Ecto neural progenitor cell (in vitro differentiated cells): ENCODE data around the gene FGD6.

Source experiments
- DNase-seq: peaks from one replicate; pipeline ENCODE4 v3.0.0-alpha.2; 2018; ENCODE audit warnings: low spot score

Gene FGD6

DNA sequence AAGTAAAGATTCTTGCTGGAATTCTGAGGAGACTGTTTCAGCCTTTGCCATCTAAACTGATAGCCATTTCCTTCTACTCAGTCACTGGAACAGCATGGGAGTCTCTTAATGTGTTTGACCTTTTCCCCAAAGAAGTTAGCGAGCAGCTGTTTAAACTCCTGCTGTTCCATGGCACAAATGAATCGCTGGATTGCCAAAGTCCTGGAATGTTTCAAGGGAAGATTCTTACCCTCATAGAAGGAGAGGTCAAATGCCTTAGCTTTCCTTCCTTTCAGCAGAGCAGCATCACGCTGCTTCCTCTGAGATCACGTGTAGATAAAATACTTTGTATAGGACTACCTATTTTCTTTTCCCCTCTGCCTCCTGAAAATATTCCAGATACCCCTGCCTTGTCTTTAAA, 133.3 kb downstream of the FGD6 start:
- peak; percentile 69 for DNase-seq

DNA sequence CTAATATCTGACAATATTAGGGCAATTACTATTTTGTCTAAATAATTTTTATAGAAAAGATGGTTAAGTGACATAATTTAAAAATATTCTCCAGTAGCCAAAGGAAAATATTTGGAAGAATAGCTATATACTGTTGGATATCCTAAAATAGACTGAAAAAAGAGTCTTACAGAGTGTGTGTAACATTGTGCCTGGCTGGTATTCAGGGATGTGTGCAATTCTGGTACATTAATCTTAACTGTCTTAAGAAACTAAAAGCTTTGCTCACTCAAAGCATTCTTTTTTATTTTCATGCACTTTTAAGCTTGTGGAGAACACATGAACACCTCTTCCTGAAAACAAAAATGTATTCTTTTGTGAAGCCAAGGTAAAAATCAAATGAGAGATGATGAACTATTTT, 133.8 kb downstream of the FGD6 start:
- no peak for DNase-seq

DNA sequence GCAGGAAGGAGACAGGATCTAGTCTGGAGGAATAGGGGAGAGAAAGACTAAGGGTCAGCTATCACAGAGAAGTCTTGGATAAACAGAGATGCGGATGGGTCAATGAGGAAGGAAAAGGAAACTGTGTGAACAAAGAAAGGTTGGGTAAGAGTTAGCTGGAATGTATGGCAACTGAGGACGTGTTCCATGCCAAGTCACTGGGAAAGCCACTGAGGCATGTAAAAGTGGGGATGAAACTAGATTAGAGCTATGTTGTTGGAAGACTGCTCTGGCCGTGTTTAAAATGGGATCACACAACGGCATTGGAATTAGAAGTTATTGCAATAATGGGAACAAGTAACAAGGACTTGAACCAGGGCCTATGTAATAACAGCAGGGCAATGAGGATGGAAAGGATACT, 139.9 kb downstream of the FGD6 start:
- DNase-seq: no peak

DNA sequence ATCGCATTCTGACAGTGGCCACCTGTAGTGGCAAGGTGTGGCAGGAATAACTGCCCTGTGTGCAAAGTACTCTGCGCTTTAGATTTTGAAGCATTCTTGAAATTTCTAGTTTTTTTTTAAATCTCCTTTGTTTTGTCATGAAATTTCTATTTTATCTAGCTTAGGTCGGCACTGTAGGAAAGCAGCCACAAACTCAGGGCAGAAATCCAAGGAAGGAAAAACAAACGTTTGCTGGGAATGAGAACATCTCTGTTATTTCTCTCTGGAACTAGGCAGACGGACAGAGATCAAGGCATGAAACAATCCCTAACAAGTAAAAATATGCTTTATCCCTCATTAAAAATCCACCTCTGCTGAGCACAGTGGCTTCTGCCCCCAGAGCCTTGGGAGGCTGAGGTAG, 142.5 kb downstream of the FGD6 start:
- no peak for DNase-seq

DNA sequence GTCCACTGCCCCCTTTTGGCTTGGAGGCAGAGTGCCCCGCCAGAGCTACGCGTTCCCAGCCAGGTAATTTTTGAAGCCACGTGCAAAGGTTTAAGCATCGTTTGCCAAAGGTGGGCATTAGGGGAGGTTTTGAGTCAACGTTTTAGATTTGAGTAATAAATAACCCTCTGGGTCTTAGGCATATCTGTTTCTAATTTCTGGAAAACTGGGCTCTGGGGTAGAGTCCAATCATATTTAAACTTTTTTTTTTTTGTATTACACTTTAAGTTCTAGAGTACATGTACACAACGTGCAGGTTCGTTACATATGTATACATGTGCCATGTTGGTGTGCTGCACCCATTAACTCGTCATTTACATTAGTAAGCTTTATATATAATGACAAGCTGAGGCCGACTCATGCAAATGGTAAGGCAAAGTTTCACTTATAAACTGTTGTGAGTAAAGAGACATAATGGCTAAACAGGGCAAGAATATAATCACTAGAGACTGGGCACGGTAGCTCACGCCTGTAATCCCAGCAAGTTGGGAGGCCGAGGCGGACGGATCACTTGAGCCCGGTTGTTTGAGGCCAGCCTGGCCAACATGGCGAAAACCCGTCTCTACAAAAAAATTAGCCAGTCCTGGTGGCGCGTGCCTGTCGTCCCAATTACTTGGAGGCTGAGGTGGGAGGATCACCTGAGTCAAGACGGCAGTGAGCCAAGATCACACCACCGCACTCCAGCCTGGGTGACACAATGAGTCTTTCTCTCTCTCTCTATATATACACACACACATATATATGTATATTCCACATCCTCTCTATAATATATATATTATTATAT, 143.4 kb downstream of the FGD6 start:
- DNase-seq: no peak

DNA sequence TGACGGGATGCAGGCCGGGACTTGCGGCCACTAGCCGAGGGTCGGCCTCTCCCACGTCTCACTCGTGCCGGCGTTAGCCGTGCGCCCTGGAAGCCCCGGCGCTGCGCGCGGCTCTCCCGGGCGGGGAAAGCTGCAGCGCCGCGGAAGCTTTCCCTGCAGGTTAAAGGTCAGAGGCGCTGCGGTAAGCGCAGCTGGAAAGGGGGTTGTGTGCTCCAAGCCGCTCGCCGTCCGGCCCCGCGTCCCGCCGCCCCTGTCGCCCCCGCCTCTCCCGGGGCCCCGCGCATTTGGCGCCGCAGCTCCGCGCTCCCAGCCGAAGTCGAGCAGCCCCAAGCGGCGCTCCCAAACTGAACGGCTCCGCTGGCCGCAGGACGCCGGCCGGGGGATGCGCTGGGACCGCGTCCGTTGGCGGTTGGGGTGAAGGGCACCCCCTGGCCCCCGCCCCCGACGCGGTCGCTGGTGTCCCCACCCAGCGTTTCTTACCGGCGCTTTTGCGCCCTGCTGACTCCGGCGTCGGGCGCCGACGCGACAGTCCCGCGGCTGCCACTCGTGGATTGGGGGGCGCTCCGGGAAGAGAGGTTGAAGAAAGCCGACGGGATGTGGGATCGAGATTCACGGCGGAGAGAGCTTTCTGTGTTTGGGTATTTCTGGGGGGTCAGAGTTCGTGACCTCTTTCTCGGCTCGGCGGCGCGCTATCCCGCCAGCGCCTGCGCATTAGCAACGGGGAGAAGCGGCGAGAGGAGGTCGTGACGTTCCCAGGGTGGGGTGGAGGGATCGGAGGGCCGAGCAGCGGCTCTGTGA, 144.2 kb downstream of the FGD6 start, which contains the start of gene NR2C1:
NR2C1 (minus strand) TSS at position 719 of the 798 bp plus-strand sequence. CDS start 6,234 bp downstream, outside the sequence.
- DNase-seq: peak; percentile 98

DNA sequence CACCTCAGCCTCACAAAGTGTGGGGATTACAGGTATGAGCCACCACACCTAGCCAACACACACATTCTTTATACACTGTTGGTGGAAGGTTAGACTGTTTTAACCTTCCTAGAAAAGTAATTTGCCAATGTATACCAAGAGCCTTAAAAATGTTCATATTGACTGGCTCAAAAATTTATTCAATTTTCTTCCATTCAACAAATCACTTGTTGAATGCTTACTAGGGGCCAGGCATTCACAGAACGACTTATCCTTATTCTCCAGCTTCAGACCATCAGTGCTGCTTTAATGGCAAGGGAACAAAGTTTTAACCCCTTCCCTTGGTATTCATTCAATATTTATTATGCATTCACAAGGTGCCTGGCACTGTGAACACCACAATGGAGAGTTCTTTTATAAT, 146.9 kb downstream of the FGD6 start:
- no peak for DNase-seq

DNA sequence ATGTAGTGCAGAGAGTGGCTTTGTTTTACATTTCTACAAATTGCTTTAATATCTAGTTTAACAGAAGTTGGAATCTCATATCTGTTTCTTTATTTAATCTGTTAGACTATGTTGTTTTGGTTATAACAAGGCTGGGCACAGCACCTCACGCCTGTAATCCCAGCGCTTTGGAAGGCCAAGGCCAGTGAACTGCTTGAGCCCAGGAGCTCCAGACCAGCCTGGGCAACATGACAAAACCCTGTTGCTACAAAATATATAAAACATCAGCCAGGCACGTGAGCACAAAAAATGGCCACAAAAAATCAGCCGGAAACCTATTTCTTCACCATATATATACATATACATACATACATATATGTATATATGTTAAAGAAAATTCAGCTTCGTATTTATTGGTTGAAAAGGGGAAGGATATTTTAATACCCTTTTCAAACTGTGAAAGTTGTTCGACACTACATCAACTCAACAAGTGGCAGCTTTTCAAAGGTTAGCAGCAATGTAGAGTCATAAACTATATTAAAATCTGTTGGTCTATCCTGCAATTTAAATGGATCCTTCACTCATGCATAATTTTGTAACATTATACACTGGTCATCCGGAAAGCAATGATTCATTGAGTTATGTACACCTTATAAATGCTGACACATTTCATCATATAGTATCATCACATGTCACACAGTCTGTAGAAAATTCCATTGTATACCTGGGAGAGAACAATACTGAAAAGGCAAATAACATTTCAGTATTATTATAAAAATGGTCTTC, 151.0 kb downstream of the FGD6 start:
- no peak for DNase-seq

DNA sequence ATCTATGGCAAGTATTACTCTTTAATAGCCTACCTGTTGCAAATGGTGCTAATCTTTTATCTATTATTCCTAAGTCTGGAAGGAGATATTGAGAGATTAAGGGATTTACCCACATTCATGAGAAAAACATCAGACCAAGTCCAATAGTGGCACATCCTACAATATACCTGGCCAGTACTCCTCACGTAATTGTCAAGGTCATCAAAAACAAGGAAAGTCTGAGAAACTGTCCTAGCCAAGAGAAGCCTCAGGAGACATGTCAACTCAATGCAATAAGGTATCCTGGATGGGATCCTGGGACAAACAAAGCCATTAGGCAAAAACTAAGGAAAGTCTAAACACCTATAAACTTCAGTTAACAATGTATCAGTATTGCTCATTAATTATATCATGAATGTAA, 156.3 kb downstream of the FGD6 start:
- no peak for DNase-seq

DNA sequence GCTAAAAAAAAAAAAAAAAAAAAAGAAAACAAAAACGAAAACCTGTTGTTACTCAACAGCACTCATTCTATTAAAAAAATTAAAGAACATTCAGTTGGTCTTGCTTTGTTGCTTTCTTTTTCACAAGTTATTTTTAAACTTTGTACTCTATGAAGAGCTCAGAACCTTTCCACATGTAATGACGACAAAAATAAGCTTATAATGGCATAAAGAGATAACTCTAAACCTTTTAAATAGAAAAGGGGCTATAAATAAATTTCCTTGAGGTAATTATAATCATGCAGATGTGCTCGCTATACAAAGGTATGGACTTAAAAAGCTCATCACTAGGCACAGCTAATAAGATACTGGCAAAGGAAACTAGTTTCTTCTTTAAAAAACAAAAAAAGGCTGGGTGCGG, 157.3 kb downstream of the FGD6 start:
- DNase-seq: no peak

DNA sequence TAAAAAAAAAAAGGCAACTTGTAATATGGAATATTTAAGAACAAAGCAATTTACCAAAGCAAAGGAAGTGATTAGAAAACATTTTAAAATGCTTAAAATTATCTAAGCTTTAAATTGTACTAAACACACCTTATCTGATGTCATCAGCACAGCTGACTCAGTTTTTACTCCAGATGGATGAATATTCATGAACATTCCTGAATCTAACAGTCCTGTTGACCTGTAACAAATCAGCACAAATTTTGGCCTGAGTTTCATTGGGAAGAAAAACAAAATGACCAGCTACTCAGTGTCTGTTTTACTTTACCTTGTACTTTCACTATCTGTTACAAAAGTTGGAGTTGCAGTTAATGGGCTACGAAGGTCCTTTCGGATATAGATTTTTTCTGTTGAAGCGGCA, 159.8 kb downstream of the FGD6 start:
- DNase-seq: no peak

DNA sequence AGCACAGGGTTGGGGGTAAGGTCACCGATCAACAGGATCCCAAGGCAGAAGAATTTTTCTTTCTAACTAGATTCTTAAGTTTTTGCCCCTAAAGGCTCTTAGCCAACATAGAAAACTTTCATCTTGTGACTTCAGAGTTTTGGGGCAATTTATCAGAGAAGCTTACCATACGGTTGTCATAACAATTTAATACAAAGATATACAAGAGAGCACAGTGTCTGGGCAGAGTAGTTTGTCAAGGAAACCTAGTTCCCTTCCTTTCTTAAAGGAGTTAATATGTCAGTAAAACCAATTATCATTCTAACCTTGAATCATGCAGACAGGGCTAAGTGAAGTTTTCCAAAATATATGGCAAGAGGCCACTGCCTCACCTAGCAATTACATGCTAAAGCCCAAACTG, 162.2 kb downstream of the FGD6 start:
- DNase-seq: no peak

DNA sequence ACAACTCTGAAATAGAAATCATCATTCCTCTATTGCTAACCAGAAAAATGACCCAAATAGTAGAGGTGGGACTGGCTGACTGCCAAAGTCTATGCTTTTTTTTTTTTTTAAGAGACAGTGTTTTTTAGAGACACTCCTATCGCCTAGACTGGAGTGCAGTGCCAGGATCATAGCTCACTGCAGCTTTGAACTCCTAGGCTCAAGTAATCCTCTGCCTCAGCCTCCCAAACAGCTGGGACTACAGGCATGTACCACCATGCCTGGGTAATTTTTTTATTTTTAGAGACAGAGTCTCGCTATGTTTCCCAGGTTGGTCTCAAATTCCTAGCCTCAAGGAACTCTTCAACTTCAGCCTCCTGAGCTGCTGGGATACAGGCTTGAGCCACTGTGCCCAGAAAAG, 163.1 kb downstream of the FGD6 start:
- DNase-seq: no peak

DNA sequence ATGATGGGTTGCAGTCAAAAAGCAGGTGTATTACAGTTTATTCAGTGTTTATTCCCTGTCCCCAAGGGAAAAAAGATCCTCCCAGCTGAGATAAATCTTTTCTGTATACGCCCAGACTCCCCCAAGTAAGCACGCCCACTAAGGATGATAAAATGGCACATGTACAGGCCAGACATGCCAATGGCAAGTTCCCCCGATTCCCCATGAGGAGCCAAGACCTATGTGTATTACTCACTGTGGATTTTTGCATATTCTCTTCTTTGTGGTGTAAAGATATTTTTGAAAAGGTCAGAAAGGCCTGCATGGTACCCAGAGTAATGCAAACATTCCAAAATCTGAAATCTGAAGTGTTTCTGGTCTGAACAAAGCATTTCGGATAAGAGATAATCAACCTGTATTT, 166.0 kb downstream of the FGD6 start:
- no peak for DNase-seq

DNA sequence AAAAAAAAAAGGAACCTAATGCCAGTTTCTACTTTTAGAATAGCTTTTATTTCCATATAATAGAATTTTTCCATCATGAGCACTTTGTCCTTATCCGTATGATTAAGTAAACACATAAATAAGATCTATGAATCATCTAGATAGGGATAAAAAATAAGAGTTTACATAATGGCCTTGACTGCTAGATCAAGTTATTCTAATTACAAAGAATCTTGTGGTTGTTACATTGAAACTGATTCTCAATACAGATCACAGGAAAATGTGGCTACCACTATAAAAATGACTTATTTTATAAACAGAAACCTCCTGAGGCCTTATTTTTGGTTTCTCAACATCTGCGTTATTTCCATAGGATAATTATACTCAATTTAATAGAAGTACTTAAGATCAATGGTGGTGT, 179.4 kb downstream of the FGD6 start:
- DNase-seq: no peak

DNA sequence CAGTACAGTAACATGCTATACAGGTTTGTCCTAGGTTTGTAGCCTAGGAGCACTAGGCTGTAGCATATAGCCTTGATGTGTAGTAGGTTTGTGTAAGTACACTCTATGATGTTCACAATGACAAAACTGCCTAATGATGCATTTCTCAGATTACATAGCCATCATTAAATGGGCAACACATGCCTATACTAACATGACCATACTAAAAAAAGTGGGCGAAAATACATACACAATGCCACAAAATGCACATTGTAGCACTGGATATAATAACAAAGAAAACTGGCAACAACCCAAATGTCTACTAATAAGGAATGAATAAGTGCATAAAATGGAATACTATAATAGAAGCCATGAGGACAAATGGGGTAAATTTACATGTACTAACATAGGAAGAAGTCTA, 182.5 kb downstream of the FGD6 start:
- DNase-seq: no peak
